GM21447 (cell line): ENCODE data around the gene AOPEP.
A peak's percentile ranks its signal among the peaks of the same experiment; 100 is the strongest.
"Not testable (repeated sequence)": the region's sequence is repeated elsewhere in the genome, so short reads cannot be mapped to it uniquely, and the experiment has no call there.

ENCODE experiments used
- ATAC-seq: cut with Tn5 transposase; IDR thresholded peaks from one replicate; pipeline ENCODE4 v1.9.1; 2021; ENCODE audit not compliant: unreplicated experiment

Gene AOPEP

DNA sequence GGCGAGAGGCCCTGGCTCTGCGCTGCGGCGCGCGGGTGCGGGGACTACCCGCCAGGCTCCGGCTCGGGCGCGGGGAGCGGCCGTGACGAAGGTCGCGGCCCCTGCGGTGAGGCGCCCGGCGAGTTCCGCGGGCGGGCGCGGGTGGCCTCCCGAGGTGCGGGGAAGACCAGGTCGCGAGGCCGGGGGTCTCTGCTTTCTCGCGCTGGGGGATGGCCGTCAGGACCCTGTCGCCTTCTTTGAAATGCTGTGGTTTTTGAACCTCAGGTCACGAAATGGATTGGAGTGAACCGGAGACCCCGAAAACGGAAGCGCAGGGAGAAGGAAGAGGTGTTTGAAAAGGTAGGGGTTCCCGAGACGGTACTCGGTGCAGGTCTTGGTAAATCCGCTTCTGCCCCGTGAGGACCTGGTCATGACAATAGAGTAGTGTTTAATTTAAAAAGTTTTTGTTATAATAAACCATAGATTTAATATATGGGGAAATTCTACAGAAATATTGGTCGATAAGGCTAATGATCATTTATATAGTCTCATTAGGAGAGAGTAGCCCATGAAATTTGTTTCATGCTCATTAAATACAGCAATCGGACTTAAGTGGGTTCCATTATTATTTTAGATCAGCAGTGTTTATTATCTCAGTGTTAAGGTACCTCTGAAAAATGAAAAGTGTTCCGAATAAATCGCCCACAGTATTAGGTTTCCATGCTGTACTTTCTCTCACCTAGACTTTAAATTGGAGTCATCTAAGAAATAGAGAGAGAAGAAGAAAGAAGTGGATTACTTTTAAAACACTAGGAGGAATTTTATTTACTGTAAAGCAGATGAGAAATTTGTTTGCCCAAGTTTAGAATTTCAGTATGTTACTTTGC is 279.0 kb downstream of the AOPEP start:
- no peak for ATAC-seq

DNA sequence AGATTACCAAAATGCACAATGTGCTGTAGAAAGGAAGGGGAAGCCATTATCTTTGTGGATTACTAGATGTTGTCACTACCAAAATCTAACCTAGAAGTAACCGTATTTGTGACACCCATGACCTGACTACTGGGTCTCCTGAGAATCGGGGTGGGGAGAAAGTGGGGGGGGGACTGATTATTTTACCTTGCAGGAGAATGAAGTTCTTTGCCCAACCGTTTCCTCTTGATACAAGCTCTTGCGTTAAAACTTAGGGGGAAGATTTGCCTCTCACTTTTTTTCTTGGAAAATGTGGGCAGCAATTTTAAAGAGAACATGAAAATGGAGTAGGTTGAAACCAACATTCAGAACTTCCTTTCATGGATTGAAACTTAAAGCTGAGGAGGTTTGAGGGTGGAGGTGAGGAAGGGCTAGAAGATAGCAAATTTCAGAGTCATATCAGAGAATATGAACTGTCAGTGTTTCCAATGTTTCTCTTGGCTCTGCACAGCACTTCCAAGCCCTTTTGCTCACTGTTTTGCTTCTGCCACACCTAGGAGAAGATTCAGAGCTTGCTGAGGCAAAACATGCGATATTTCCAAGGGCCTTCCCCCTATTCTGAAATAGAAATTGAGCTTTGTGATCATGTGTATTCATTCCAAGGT is 280.8 kb downstream of the AOPEP start:
- ATAC-seq: no peak

DNA sequence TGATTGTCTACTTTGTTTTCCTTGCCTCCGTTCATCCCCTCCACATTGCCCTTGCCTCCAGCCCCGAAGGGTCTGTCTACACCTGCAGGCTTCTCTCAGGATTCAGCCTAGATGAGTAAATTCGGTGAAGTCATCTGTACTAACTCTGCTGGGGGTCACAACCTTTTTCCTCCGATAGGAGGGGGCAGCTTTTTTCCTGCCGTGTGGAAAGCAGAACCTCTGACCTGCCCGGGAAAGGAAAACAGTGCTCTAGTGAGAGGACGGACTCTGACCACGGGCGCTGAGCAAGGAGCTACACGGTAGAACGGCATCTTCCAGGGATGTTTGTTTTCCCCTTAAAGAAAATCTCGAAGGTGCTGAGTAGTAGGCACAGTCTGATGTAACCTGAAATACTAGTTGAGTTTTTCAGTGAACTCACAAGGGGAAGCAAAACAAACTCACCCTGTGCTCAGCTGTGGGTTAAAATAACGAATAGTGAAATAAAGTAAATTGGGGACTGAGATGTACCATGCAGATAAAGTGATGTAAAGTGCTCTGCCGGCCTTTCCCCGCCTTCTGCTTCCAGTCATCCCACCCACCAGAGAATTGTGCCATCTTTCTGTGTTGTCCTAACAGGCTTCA is 281.8 kb downstream of the AOPEP start:
- no peak for ATAC-seq

DNA sequence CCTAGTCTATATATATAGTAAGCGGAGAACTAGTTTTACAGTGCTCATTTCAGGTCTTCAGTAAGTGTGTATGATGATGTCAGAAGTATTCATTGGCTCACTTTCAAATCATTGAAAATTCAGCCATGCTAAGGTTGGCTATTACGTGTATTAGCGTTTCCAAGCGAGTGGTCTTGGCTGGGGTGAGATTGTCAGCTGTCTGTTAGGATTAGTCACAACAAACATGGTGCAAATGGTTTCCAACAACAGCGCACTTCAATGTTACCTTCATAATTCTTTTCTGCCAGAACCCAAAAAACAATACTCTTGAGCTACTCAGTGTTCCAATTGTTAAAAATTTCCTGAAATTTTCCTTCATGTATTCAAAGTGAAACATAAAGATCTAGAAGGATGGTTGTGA is 283.0 kb downstream of the AOPEP start:
- no peak for ATAC-seq

DNA sequence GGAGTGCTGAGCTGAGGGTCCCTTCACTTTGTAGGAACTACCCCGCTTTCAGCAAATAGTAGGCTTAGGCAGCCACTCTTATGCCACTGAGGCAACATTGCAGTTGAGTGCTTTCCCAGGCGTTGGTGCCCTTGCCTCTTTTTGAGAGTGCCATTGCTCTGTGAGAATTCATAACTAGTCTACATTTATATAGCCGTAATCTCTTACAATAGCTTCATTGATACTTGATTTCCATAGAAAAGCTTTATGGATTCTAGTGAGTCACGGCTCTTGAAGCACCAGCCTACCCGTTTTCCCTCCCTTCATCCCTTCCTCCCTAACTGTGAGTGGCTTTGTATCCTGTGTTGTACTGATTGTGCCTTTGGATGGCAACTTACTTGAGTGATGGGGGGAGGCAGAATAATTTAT is 283.9 kb downstream of the AOPEP start:
- no peak for ATAC-seq

DNA sequence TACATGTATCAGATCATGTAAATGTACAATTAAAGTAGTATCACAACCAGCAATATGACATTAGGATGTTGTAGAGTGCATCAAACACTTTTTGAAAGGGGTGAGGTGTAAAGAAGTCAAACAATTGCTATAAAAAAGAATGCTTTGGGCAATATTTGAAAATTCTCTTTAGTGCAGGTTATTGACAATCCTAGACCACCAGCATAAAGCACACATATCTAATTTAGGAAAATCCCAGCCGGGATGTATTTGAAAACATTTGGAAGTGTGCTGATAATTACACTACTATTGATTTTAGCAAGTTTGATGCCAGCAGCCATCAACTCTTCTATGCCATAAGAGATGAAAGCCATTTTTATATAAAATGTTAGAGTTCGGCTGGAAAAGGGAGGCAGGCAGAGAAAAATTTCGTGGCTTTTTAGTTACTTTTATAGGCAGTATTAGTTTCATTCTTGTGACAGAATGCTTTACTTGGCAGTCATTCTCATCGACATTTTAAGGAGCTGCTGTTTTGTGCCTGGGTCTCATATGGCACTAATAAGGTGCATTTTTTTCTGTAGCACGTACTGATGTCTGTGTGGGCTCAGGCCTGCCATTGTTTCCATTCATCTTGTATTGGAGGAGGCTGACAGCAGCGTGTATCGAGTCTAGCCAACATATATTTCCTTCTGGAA is 285.7 kb downstream of the AOPEP start:
- no peak for ATAC-seq

DNA sequence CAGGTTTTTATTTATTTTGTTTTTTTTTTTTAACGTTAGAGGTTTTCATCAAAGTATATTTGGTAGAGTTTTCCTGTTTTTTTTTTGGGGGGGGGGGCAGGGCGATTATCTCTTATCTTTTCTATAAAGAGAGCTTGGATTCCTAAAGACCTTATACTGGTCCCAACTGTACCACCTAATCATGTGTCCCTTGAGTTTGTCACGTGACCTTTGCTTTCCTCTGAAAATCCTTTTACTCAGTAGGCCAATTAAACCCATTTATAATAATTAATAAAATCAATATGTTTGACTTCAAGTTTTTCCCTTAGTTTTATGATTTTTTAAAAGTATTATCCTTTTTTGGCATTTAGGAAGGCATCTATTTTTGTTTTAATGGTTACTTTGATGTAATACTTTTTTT is 286.4 kb downstream of the AOPEP start:
- ATAC-seq: no peak

DNA sequence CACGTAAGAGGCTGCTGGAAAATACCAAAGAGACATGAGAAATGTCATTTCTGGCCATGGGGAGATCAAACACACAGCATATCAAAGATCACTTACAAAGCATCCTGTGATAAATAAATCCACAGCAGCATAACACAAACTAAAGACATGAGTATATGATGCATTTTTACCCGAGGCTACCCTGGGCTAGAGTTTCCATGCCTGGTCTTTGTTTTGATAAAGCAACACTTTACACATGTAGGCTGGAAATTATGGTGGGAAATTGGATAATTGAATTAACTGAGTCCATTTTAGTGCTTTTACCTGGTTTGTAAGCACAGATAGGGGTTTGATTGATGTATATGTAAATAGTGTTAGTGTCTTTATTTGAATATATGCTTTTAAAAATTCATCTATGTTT is 288.4 kb downstream of the AOPEP start:
- no peak for ATAC-seq

DNA sequence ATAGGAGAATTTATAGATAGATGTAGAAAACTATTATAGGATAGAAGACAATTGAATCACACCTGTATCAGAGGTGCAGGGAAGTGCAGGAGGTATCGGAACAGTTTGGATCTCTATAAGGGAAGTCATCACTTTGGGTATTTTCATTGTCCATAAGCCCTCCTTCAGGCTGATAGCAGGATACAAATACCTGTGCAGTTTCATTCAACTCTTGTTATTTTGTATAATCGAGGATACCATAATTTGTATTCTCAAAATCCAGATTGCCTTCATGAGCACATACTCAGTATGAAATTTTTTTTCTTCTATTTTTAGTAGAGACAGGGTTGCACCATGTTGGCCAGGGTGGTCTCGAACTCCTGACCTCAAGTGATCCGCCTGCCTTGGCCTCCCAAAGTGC is 289.1 kb downstream of the AOPEP start:
- ATAC-seq: no peak

DNA sequence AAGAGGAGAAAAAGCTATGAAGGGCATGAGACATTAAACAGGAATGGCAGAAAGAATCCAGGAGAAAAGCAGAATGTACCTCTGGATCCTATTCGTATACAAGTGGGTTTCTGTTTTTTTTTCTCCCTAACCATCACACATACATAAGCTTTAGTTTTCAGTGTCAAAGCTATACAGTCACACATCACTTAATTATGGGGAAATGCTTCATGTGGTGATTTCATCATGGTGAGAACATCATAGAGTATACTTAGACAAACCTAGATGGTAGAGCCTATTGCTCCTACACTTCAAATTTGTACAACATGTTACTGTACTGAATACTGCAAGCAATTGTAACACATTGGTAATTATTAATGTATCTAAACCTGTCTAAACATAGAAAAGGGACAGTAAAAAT is 290.6 kb downstream of the AOPEP start:
- ATAC-seq: no peak

DNA sequence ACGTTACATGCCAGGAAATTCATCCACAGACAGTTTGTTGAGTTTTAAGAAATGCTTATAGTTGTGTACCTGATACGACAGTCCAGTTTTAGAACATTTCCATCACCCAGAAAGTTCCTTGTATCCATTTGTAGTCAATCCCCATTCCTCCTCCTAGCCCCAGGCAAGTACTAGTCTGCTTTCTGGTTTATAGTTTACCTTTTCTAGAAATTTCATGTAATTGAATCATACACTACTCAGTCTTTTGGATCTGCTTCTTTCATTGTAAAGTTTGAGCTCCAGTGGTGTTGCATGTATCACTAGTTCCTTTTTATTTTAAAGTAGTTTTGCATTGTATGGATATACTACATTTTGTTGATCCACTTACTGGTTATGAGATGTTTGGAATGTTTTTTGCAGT is 291.2 kb downstream of the AOPEP start:
- no peak for ATAC-seq

DNA sequence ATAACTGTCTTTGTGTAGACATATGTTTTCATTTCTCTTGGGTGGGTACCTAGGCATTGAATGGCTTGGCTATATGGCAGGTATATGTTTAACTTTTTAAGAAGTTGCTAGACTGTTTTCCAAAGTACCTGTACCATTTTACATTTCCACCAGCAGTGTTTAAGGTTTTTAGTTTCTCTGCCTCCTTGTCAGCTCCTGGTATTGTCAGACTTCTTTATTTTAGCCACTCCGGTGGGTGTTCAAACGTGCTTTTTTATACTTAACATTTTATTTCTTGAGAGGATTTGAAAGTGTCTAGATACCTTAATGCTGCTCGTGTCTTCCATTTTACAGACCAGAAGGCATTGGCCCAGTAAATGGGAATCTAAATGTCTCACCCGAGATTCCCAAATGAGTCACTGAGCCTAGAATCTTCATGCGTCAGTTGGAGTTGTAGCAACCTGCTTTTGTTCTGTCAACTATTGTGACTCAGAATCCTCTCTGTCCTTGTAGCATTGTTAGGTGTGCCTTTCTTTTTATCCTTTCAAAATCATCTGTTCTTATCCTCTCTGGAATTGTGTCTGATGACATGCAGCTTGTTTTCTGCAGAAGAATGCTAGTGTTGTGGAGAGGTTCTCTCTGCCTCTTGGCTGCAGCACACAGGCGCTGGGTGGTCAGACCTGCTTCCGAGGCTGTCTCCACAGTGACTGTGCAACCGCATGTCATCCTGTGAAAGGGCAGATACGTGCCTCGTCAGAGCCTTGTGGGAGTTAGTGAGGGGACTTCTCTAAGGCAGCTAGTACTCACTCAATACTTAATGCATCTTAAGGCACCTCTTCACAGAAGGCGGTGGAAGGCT is 291.8 kb downstream of the AOPEP start:
- peak; percentile 69 for ATAC-seq

DNA sequence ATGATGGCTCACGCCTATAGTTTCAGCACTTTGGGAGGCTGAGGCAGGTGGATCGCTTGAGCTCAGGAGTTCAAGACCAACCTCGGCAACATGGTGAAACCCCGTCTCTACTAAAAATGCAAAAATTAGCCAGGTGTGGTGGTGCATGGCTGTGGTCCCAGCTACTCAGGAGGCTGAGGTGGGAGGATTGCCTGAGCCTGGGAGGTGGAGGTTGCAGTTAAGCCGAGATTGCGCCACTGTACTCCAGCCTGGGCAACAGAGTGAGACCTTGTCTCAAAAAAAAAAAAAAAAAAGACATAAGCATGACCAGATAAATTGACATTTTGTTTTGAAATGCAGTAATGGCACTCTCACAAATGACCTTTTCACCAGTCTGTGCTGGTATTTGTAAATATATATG is 294.1 kb downstream of the AOPEP start:
- not testable (repeated sequence) for ATAC-seq

DNA sequence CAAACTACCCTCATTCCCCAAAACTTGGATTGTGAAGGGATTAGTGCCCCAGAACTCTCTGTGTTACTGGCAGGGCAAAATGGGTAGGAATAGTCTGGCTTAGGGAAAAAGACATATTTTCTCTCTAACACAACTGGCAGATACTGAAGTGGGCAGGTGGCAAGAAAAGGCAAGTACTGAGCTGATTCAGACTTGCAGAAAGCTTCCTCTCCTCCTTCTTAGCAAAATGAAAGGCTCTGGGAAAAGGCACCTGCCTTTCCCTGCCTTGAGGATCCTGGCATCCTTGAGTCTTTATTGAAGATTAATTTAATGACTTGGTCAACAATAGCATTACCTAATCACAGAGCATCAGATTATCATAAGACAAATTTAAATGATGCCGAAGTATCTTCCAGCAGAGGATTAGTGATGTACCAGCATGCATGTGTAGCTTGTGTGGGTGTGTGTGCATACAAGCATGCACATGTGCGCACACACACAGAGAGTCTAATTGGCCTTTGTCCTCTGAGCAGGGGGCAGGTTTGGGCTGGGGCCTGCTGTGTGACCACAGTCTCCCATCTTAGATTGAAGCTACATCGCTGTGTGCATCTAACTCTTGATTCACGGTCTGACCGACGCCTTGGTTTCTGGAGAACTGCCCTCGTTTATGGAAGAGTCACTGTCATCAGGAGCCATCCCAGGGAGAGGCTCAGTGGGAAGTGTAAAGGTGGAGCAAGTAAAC is 294.8 kb downstream of the AOPEP start:
- ATAC-seq: no peak

DNA sequence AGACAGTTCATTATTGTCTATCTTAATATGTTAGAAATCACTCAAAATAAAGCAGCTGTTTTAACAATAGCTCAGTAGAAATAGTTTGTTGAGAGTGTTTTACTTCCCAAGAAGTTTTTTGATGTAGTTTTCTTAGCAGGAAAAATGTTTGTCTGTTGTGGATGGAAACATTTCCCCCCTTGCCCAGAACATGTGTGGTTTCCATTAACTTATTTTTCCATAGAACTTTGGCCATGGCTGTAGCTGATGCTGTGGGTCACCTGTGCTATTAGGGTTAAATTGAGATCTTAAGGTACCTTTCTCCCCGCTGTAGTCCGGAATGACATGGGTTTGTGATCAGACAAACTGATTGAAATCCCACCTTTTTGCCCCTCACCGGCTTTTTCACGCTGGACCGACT is 296.2 kb downstream of the AOPEP start:
- ATAC-seq: no peak

DNA sequence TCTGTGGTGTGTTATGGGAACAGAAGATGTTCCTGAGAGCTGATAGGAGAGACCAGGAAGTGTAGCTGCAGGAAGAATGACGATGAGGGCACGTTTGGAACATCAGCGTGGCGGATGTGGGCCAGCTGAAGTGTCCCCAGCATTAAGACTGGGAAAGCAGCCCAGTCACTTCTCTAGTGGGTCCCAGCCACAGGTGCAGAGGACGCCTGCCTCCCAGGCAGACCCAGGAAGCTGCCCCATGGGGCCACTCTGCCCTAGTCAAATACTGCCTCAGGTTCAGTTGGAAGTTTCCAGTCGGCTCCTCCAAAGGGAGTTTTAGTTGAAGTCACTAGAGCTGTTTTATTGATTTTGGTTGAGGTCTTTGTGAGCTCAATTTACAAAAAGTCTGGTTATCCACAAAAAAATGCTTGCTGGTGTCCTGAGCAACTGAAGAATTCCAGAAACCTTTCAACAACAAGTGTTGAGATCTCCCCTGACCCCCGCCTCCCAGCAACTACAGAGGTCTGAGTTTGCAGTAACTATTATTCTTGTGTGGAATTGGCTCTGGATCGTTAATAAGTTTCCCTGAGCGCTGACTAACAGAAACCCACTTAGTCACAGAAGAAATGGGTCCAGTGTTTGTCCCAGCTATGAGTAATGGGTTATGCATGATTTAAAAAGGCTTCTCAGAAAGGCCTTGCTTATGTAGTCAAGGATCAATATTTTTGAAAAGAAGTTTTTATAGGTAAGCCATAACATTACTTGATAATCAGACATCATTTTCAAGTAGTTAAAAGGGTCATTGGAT is 296.9 kb downstream of the AOPEP start:
- no peak for ATAC-seq

DNA sequence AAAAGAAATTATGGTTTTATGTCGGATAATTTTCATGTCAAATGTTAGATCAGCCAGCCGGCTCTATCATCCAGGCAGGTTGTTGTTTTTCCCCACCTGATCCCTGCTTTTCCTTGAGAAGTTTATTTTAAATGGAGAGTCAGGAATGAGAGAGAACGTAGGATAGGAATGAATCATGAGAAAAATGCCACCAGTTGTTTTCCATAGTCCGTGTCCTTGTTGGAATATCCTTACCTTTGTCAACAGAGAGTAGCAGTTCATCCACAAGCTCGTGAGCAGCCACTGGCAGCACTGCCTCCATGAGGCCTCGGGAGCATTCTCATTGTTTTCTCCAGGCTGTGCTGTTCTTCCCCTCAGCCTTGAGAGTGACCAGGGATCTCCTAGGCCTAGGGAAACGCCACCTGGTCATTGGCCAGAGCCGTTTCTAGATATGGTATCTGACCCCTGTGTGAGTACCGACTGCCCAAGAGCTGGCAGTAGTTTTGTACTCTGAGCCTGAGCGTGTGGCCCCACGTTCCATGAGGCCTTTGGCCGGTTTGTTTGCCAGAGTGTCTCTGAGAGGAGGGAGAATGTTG is 297.7 kb downstream of the AOPEP start:
- no peak for ATAC-seq

DNA sequence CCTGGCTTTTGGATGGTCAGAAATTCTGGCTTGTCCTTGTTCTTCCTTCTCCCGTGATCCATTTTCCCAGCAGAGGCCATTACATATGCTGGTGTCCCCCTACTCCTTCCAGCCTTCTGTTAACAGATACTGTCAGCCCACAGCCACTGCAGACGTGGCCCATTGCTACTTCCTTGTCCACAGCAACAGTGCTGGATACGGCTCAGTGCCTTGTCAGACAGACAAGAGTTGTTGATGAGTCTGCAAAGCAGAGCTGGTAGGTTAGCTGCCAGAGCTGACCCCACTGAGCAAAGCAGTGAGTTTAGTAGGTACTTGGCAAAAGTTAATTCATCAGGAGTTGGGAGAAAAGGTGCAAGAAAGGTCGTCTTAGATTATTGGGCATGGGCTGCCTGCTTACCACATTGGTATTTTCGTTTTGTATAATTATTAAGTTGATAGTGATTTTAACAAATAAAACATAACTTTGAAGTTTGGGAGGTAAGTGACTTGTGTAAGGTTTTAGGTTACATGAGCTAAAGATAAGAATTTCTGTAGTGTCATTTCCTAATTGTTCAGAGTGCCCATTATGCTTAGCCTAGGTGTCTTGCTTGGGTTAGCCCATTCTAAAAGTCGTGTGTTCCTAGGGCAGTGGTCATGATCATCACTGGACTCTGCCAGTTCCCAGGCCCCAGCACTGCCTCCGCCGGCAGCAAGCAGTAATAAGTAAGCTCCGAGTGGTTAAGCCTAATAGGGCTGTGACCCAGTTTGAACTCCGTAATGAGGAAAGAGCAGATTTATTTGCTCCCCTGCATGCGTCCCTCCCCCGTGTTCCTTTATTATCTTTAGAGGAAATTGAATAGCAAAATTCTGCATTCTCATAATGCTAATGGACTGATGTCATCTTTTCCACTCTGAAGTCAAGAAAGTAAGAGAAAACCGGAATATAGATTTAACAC is 299.0 kb downstream of the AOPEP start:
- ATAC-seq: no peak
